Measurements from ENCODE around the gene SLC2A13. TPM values are rescaled to one million over a fixed set of nuclear protein-coding genes. Genes with fewer than 3 reads are reported as not detected.

Gene SLC2A13
- total RNA-seq, 1 experiment from 2014 or later, result 7.0 TPM

GRCh38 chr12:39804479-39804878, 301.4 kb downstream of the SLC2A13 start:
- Histone ChIP-seq H3K23ac (ENCODE audit: insufficient read length, low read depth, low read length) (no peak overlapping the region), H4K20me1 (ENCODE audit: control insufficient read depth, insufficient read depth, insufficient read length) (no peaks in the 10 kb centered on the region), H3K23me2 (ENCODE audit: insufficient read length, low read depth, low read length, poor library complexity, severe bottlenecking) (no peaks in the 10 kb centered on the region), H3K56ac (ENCODE audit: insufficient read length, low read depth, low read length) (no peak overlapping the region), H4K8ac (replicated peaks; ENCODE audit: insufficient read length, low read depth, low read length) (no peak overlapping the region), H2BK15ac (ENCODE audit: low read depth, low read length) (no peak overlapping the region), H3K18ac (ENCODE audit: insufficient read length, low read depth, low read length) (no peak overlapping the region), H3T11ph (ENCODE audit: low read length) (no peak overlapping the region), H3K9ac (ENCODE audit: extremely low read depth, insufficient read length, low read length) (no peak overlapping the region), H3K4me1 (ENCODE audit: insufficient read depth, low read length) (no peaks in the 10 kb centered on the region), H3K14ac (ENCODE audit: insufficient read depth, low read length) (no peak overlapping the region), H3K79me2 (ENCODE audit: insufficient read depth, low read length) (no peaks in the 10 kb centered on the region), H4K91ac (ENCODE audit: insufficient read length, low read depth, low read length) (no peak overlapping the region), H3K27me3 (ENCODE audit: insufficient read depth, low read length) (no peaks in the 10 kb centered on the region), H2BK12ac (ENCODE audit: insufficient read length, low read depth, low read length) (no peak overlapping the region), H2BK5ac (ENCODE audit: insufficient read length, low read length) (no peak overlapping the region), H2AK5ac (ENCODE audit: insufficient read length, low read length) (no peak overlapping the region), H3K27ac (ENCODE audit: insufficient read length, low read depth, low read length) (no peak overlapping the region), H4K5ac (ENCODE audit: insufficient read length, low read depth, low read length) (no peak overlapping the region), H2BK120ac (ENCODE audit: low read depth, low read length, poor library complexity, severe bottlenecking) (no peak overlapping the region), H3K9me3 (ENCODE audit: control insufficient read depth, low read depth, low read length) (no peaks in the 10 kb centered on the region), H3K4me2 (ENCODE audit: insufficient read depth, insufficient read length, low read length) (no peak overlapping the region), H3K79me1 (ENCODE audit: insufficient read depth, low read depth, low read length, poor library complexity, severe bottlenecking) (no peaks in the 10 kb centered on the region), H2BK20ac (ENCODE audit: low read depth, low read length, poor library complexity, severe bottlenecking) (no peak overlapping the region), H2AFZ (ENCODE audit: low read length) (no peak overlapping the region), H3K4ac (ENCODE audit: low read depth, low read length) (no peak overlapping the region)
- WGBS (ENCODE audit: extremely low coverage, insufficient read length, low lambda C conversion rate), result no CpG with 5 or more reads among the region's 1 CpG
- TF ChIP-seq CTCF (conservative IDR thresholded peaks at IDR 0.05), result no peak
- peaks cover 10 to 11% of the 10 kb centered on the region in 2 experiments for H3K4me1 Mint-ChIP-seq
- peak overlapping the region in 1 of 3 experiments; percentile 65; a peak in 1 of 7 replicates for H3K27ac Mint-ChIP-seq
- no peaks in the 10 kb centered on the region for H3K27me3 Mint-ChIP-seq (ENCODE audit: low read depth)
- no peak for DNase-seq
- 0 out of 7 replicates have a peak, but pooled peaks cover 0 to 2% (median 0%) of the 10 kb centered on the region in 3 experiments for H3K36me3 Mint-ChIP-seq (ENCODE audit: insufficient read depth in 1 of 3, low read depth in 3 of 3)
- no peak overlapping the region for H3K4me3 Mint-ChIP-seq
- H3K9me3 Mint-ChIP-seq, result peaks cover 0 to 2% of the 10 kb centered on the region in 2 experiments; a peak in 2 of 5 replicates
